M059J (cell line): ENCODE results near the gene SCAF1. TPM values are rescaled to one million over a fixed set of nuclear protein-coding genes. Genes with fewer than 3 reads are reported as not detected.

Experiments
- DNase-seq: peaks from one replicate; pipeline ENCODE4 v3.0.0-alpha.2; 2012; ENCODE audit warnings: low read depth
- total RNA-seq: library from RNA; depleted of rRNA; stranded (reverse); fragments of >200 nt; shearing (Covaris generic); gene quantifications from 2 replicates; pipeline ENCODE4 v1.2.3, GENCODE V29; 2014

SCAF1 gene
- total RNA-seq, 1 experiment from 2014 or later: 26.5 TPM

DNA sequence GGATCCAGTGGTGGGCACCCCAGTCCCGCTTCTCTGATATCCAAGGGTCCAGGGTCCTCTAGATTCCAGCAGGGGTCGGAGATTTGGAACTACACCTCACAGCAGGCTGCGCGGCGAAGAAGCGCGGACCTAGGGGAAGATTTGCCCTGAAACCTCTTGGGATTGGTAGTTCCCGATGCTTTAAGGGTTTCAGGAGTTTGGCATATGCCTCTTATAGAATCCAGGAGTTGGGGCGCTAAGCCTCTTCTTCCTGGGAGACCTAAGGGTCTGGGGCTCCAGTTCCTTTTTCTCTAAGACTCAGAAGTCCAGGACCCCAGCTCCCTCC is 24.1 kb downstream of the SCAF1 start:
- DNase-seq: no peak

DNA sequence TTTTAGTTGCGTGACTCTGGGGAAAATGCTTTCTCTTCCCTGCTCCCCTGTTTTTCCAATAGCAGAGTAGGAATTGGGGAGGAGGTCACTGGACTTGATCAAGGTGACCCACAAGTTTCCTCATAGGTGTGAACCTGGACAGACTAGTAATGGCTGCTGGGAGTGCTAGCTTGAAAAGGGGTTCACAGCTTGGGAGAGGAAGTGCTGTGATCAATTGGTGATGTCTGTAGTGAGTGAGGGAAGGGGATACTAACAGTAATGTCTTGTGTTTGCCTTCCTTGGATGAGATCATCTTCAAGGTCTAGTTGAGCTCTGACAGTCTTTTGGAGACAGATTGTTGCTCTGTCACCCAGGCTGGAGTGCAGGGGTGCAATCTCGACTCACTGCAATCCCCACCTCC is 25.5 kb downstream of the SCAF1 start:
- no peak for DNase-seq

- no peak for DNase-seq
Observed at GRCh38 chr19:49669516-49669915, 27.5 kb downstream of the SCAF1 start.

GRCh38 chr19:49672131-49672919 is 30.3 kb downstream of the SCAF1 start:
- DNase-seq: peak; percentile 45

- DNase-seq: peak; percentile 86
Observed at GRCh38 chr19:49676136-49676783, 34.3 kb downstream of the SCAF1 start.

DNA sequence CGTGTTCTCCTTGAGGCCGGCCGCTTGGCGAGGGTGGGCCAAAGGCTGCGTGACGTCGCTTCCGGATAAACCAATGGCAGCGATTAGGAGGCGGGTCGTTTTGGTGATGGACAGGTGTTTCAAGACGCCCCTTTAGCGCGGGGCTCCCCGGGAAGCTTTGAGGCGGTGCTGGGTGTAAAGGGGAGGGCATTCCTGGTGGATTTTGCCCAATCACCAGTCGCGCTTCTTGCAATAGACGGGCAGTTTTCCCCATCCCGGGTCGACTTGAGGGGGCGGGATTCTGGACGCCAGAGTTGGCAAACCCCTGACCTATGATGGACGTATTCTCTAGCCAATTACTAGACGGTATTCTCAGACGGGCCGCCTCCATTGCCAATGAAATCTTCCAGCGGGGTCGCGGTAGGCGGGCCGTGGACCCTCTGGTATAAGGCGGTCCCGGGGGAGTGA is 34.8 kb downstream of the SCAF1 start:
- DNase-seq: peak; percentile 99

DNA sequence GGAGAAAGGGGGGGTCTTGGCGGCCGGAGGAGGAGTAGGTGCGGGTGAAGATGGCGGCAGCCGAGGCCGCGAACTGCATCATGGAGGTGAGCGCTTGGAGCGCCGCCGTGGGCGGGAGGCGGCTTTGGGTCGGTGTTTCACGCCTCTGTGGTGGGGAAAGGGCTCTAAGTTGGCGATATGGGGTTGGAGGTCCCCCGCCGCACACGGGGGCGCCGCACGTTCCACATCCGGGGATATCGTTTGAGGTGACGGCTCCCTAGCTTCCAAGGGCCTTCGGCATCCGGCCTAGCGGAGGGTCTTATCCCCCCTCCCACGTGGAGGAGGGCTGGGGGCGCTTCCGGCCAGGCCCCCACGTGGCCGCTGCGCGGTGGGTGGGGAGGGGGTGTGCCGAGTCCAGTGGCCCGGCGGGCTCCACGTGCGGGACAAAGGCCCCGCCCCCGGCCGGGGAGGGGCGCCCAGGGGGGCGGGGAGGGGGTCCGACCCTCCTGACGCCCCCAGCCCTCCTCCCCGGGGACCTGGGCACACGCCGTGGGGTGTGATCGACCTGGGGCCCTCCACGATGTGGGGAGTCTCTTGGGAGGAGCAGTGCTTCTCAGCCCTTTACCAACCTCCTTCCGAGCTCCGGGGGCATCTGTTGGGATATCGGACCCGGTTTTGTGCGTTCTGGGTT is 35.4 kb downstream of the SCAF1 start, which contains the start of gene PRMT1:
Gene PRMT1, plus strand, starts transcription at position 41 of the 670 bp plus-strand sequence. Its CDS starts 10 bp downstream, at position 51.
- DNase-seq: peak; percentile 30

GRCh38 chr19:49677901-49678674 is 36.1 kb downstream of the SCAF1 start:
- DNase-seq: peak; percentile 60

GRCh38 chr19:49678985-49679770 is 37.2 kb downstream of the SCAF1 start:
- peak; percentile 30 for DNase-seq

DNA sequence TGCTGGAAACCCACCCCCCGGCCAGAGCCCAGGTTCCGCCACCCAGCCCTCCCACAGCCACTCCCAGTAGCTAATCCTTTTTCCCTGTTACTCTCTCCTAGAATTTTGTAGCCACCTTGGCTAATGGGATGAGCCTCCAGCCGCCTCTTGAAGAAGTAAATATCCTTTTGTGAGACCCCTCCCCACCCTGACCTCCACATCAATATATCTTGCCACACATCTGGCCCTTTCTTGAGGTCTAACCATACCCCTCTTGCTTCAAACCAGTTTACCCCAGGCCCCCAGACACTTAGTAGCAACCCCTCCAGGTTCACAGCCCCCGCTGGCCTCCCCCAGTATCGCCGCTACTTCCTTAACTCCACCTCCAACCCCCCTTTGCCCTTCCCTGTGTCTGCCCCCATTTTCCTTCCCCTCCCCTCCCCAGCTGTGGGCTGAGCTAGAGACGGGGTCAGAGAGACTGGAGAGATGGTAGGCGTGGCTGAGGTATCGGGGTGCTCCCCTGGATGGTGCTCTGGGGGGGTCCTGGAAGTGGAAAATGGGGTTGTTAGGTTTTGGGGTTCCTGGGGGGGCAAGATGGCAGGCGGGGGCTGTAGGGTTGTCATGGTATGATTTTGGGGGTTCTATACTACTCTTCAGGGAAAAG is 37.9 kb downstream of the SCAF1 start:
- DNase-seq: no peak

GRCh38 chr19:49680421-49681351 is 38.7 kb downstream of the SCAF1 start:
- peak; percentile 75 for DNase-seq

DNA sequence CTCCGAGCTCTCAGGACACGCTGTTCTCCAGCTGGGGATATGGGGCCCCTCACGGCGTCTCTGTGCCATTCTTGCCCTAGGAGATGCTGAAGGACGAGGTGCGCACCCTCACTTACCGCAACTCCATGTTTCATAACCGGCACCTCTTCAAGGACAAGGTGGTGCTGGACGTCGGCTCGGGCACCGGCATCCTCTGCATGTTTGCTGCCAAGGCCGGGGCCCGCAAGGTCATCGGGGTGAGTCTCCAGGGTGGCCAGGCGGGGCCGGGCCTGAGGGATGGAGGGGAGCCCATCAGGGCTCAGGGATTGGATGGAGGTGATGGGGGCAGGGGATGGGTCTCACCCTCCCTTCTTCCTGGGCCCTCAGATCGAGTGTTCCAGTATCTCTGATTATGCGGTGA is 39.8 kb downstream of the SCAF1 start:
- no peak for DNase-seq

DNA sequence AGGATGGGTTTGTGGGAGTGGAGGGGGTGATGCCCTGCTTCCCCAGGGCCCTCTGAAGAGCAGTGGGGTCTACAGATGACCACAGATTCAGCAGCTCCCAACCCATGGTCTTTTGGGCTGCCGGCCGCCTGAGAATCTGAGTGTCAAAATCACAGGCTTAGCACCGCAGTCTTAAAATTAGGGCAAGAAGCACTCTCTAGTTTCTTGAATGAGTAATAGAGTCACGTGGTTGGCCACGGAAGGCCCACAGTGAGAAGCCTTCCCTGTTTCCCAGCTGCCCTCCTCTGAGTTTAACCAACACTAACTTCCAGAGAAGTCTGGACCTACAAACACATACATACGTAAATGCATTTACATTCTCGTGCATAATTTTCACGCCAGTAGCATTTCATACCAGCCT is 40.3 kb downstream of the SCAF1 start:
- DNase-seq: no peak

DNA sequence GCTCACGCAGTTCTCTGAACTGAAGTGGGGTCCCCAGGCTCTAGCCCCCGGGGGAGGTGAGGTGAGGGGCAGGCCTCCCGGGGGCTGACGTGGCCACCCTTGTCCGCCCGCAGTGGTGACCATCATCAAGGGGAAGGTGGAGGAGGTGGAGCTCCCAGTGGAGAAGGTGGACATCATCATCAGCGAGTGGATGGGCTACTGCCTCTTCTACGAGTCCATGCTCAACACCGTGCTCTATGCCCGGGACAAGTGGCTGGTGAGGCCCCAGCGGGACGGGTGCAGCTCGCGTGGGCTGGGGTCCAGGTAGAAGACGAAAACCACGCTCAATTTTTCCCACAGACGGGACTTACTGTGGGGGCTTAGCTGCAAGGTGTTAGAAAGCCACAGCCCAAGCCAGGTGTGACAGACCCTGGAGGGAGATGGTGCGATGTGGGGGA is 41.8 kb downstream of the SCAF1 start:
- DNase-seq: no peak

DNA sequence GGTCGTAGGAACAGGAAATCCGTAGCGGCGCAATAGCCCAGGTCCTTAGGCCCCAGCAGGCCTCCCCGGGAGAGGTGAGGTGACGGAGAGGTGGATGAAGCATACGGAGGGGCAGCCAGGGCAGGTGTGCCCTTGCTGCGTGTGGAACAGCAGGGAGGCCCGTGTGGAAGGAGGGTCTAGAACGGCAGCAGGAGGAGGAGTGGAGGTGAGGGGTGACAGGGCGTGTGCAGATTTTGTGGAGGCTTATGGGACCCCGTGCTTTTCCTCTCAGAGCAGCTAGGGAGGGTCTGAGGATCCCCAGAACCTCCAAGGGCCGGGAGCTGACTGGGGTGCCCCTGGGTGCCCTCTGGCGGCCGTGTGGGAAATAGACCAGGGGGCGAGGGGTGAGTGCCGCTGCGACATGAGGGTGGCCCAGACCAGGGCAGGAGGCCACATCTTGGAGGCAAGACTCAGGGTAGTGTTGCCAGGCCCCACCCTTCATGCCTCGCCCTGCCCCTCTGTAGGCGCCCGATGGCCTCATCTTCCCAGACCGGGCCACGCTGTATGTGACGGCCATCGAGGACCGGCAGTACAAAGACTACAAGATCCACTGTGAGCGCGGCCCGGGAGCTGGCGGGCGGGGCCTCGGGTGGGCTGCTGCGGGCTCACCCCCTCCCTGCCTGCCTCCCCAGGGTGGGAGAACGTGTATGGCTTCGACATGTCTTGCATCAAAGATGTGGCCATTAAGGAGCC is 42.4 kb downstream of the SCAF1 start:
- no peak for DNase-seq

GRCh38 chr19:49684983-49685553 is 43.1 kb downstream of the SCAF1 start:
- DNase-seq: peak; percentile 22

DNA sequence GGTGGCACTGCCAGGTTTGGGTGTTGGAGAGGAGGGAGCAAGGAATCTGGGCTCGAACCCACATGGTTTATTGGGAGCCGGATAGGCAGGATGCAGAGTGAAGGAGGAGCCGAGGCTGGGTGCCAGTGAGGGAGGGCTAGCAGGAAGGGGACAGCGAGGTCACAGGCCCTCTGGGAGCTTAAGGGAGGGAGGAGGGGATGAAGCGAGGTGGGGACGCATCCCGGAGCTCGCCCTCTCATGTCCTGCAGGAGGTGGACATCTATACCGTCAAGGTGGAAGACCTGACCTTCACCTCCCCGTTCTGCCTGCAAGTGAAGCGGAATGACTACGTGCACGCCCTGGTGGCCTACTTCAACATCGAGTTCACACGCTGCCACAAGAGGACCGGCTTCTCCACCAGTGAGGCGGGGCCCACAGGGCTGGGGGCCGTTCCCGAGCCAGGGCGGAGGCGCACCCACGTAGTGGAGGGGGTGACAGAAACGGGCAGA is 43.9 kb downstream of the SCAF1 start:
- DNase-seq: no peak

DNA sequence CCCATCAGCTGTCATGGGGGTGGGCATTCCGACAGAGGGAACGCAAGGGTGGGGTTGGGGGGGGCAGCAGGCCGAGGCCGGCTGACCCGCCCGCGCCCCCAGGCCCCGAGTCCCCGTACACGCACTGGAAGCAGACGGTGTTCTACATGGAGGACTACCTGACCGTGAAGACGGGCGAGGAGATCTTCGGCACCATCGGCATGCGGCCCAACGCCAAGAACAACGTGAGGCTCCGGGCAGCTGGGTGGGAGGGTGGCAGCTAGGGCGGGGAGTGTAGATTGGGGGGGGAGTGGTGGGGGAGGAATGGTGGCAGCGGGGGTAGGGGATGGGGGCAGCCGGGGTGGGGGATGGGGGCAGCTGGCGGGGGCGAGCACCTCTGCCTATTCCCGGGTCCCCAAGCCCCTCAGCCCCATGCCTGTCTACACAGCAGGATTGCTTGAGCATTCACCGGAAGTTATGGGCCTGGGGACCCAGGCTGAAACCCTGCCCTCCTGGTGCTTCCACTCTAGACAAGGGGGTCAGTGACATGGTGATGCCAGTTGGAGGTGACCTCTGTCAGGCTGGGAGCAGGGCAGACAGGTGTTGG is 44.6 kb downstream of the SCAF1 start:
- DNase-seq: no peak
